H9 (cell line): ENCODE measurements around the gene NSUN2. TPM values are rescaled to one million over a fixed set of nuclear protein-coding genes. Genes with fewer than 3 reads are reported as not detected.

Experiments used
- DNase-seq: peaks from one replicate; pipeline ENCODE4 v3.0.0-alpha.2; 2017
- H2AFZ ChIP-seq: one replicate; pipeline ENCODE4 v1.6.1; 2013; ENCODE audit warnings: mild to moderate bottlenecking, low read length, control low read depth, moderate library complexity
- H2AK5ac ChIP-seq: 2 replicates; pipeline ENCODE4 v1.6.1; 2013; ENCODE audit warnings: low read length, control low read depth, mixed read lengths; ENCODE audit not compliant: insufficient read length
- H2BK120ac ChIP-seq: one replicate; pipeline ENCODE4 v1.6.1; 2013; ENCODE audit warnings: low read depth, mild to moderate bottlenecking, low read length, control low read depth, inconsistent platforms; ENCODE audit not compliant: poor library complexity, severe bottlenecking
- H2BK12ac ChIP-seq: 2 replicates; pipeline ENCODE4 v1.6.1; 2013; ENCODE audit warnings: low read length, control low read depth, mixed read lengths, low read depth; ENCODE audit not compliant: insufficient read length
- H2BK15ac ChIP-seq: 2 replicates; pipeline ENCODE4 v1.6.1; 2013; ENCODE audit warnings: low read depth, low read length, control low read depth
- H2BK20ac ChIP-seq: one replicate; pipeline ENCODE4 v1.6.1; 2013; ENCODE audit warnings: low read depth, mild to moderate bottlenecking, low read length, control low read depth, inconsistent platforms; ENCODE audit not compliant: poor library complexity, severe bottlenecking
- H2BK5ac ChIP-seq: 2 replicates; pipeline ENCODE4 v1.6.1; 2013; ENCODE audit warnings: low read length, control low read depth, mixed read lengths; ENCODE audit not compliant: insufficient read length
- H3K14ac ChIP-seq: 2 replicates; pipeline ENCODE4 v1.6.1; 2013; ENCODE audit warnings: low read length, control low read depth; ENCODE audit not compliant: insufficient read depth
- H3K18ac ChIP-seq: 2 replicates; pipeline ENCODE4 v1.6.1; 2013; ENCODE audit warnings: low read depth, mild to moderate bottlenecking, mixed read lengths, low read length, control low read depth; ENCODE audit not compliant: insufficient read length
- H3K23ac ChIP-seq: 2 replicates; pipeline ENCODE4 v1.6.1; 2013; ENCODE audit warnings: low read length, control low read depth, mixed read lengths, low read depth; ENCODE audit not compliant: insufficient read length
- H3K23me2 ChIP-seq: 2 replicates; pipeline ENCODE4 v1.6.1; 2013; ENCODE audit warnings: low read depth, mild to moderate bottlenecking, mixed read lengths, low read length, control low read depth; ENCODE audit not compliant: insufficient read length, poor library complexity, severe bottlenecking
- H3K27ac ChIP-seq: 2 replicates; pipeline ENCODE4 v1.5.1; 2013; ENCODE audit warnings: low read length, control low read depth, mixed read lengths, low read depth; ENCODE audit not compliant: insufficient read length
- H3K27me3 ChIP-seq: 2 replicates; pipeline ENCODE4 v1.6.1; 2013; ENCODE audit warnings: low read length, control low read depth, inconsistent platforms; ENCODE audit not compliant: insufficient read depth
- H3K4ac ChIP-seq: 2 replicates; pipeline ENCODE4 v1.6.1; 2013; ENCODE audit warnings: low read depth, mild to moderate bottlenecking, control low read depth, inconsistent platforms, low read length, moderate library complexity
- H3K4me1 ChIP-seq: 2 replicates; pipeline ENCODE4 v1.6.1; 2013; ENCODE audit warnings: low read length, control low read depth, inconsistent platforms; ENCODE audit not compliant: insufficient read depth
- H3K4me2 ChIP-seq: 2 replicates; pipeline ENCODE4 v1.6.1; 2013; ENCODE audit warnings: low read length, control low read depth, mixed read lengths; ENCODE audit not compliant: insufficient read length, insufficient read depth
- H3K56ac ChIP-seq: 2 replicates; pipeline ENCODE4 v1.6.1; 2013; ENCODE audit warnings: low read depth, mild to moderate bottlenecking, mixed read lengths, low read length, control low read depth; ENCODE audit not compliant: insufficient read length
- H3K79me1 ChIP-seq: 2 replicates; pipeline ENCODE4 v1.6.1; 2013; ENCODE audit warnings: low read depth, mild to moderate bottlenecking, moderate library complexity, low read length, control low read depth, inconsistent platforms; ENCODE audit not compliant: insufficient read depth, poor library complexity, severe bottlenecking
- H3K79me2 ChIP-seq: 2 replicates; pipeline ENCODE4 v1.6.1; 2013; ENCODE audit warnings: low read length, control low read depth, inconsistent platforms; ENCODE audit not compliant: insufficient read depth
- H3K9ac ChIP-seq: 2 replicates; pipeline ENCODE4 v1.6.1; 2013; ENCODE audit warnings: low read length, control low read depth, mixed read lengths; ENCODE audit not compliant: insufficient read length; ENCODE audit errors: extremely low read depth
- H3K9me3 ChIP-seq: one replicate; pipeline ENCODE4 v1.6.1; 2013; ENCODE audit warnings: low read depth, low read length, inconsistent platforms; ENCODE audit not compliant: control insufficient read depth
- H3T11ph ChIP-seq: one replicate; pipeline ENCODE4 v1.6.1; 2013; ENCODE audit warnings: mild to moderate bottlenecking, low read length, control low read depth, inconsistent platforms
- H4K20me1 ChIP-seq: one replicate; pipeline ENCODE4 v1.6.1; 2013; ENCODE audit not compliant: control insufficient read depth, insufficient read length, insufficient read depth
- H4K5ac ChIP-seq: 2 replicates; pipeline ENCODE4 v1.6.1; 2013; ENCODE audit warnings: low read depth, mild to moderate bottlenecking, mixed read lengths, low read length, control low read depth; ENCODE audit not compliant: insufficient read length
- H4K8ac ChIP-seq: replicated peaks from 2 replicates; pipeline ENCODE4 v1.6.1; 2013; ENCODE audit warnings: low read length, control low read depth, mixed read lengths, low read depth; ENCODE audit not compliant: insufficient read length
- H4K91ac ChIP-seq: 2 replicates; pipeline ENCODE4 v1.6.1; 2013; ENCODE audit warnings: low read depth, mild to moderate bottlenecking, moderate library complexity, mixed read lengths, low read length, control low read depth; ENCODE audit not compliant: insufficient read length
- H3K27ac Mint-ChIP-seq, 3 experiments: 2 replicates in 2 of 3; 3 replicates in 1 of 3; pipeline ENCODE4 v1.8.0; 2020 to 2021; ENCODE audit warnings: mixed read lengths in 3 of 3, mild to moderate bottlenecking in 1 of 3, moderate library complexity in 1 of 3
- H3K27me3 Mint-ChIP-seq: 2 replicates; pipeline ENCODE4 v1.8.0; 2021; ENCODE audit warnings: low read depth, mild to moderate bottlenecking, moderate library complexity, mixed read lengths
- H3K36me3 Mint-ChIP-seq, 3 experiments: 2 replicates in 2 of 3; 3 replicates in 1 of 3; pipeline ENCODE4 v1.8.0; 2020 to 2021; ENCODE audit warnings: low read depth in 3 of 3, mixed read lengths in 3 of 3; ENCODE audit not compliant: insufficient read depth in 1 of 3
- H3K4me1 Mint-ChIP-seq, 2 experiments: 2 replicates each; pipeline ENCODE4 v1.8.0; 2020; ENCODE audit warnings: mixed read lengths in 2 of 2
- H3K4me3 Mint-ChIP-seq, 2 experiments: 2 replicates in 1 of 2; 3 replicates in 1 of 2; pipeline ENCODE4 v1.8.0; 2020 to 2021; ENCODE audit warnings: mild to moderate bottlenecking in 2 of 2, mixed read lengths in 2 of 2, moderate library complexity in 1 of 2
- H3K9me3 Mint-ChIP-seq, 2 experiments: 2 replicates in 1 of 2; 3 replicates in 1 of 2; pipeline ENCODE4 v1.8.0; 2020; ENCODE audit warnings: mild to moderate bottlenecking in 2 of 2, mixed read lengths in 2 of 2, moderate library complexity in 1 of 2
- WGBS: extraction: QIAGEN DNeasy Blood & Tissue Kit; methylation state at CpG from one replicate; pipeline ENCODE4 v1.1.7; 2013; ENCODE audit warnings: missing lambda C conversion rate, low lambda C conversion rate, mixed read lengths; ENCODE audit not compliant: insufficient read length; ENCODE audit errors: extremely low coverage; 5-methylcytosine and 5-hydroxymethylcytosine counted together
- total RNA-seq: library from RNA; stranded (reverse); gene quantifications from 2 replicates; pipeline ENCODE4 v1.2.1, GENCODE V29; 2021
- TF ChIP-seq, protein P1 (sequence below): fragments of 200-600 bp; sonication (generic); conservative IDR thresholded peaks from 3 replicates; pipeline ENCODE4 v1.8.0; 2021; ENCODE audit warnings: antibody characterized with exemption, mild to moderate bottlenecking

NSUN2 gene
- total RNA-seq, 1 experiment from 2014 or later = 115 TPM

DNA sequence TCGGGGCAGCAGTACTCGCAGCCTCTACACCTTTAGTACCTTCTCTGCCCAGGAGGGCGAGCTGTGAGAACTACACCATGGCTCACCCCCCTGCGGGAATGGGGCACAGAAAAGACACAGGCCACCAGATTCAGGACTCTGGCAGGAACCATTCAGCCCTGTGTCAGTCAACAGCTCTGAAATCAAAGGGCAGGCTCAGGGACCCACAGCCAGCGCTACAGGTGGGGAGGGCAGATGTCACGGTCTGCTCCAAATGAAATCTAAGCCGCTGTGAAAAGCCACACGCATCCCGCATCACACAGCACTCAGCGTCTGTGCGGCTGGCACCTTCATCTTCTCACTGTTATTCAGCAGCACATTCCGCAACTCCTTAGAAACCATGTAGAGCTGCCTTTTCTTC lies 27.9 kb downstream of the NSUN2 start:
- H3K4ac ChIP-seq = no peak overlapping the region
- H3K23me2 ChIP-seq = no peaks in the 10 kb centered on the region
- Mint-ChIP-seq H3K27ac (no peak overlapping the region), H3K36me3 (peaks cover 71 to 99% (median 93%) of the 10 kb centered on the region in 3 experiments; a peak in 6 of 7 replicates), H3K4me1 (no peaks in the 10 kb centered on the region), H3K27me3 (no peaks in the 10 kb centered on the region), H3K4me3 (no peak overlapping the region), H3K9me3 (no peaks in the 10 kb centered on the region)
- H3K14ac ChIP-seq = no peak overlapping the region
- no peaks in the 10 kb centered on the region for H3K9me3 ChIP-seq
- DNase-seq = no peak
- no peak overlapping the region for H3K9ac ChIP-seq
- H2BK120ac ChIP-seq = no peak overlapping the region
- no peak overlapping the region for H3T11ph ChIP-seq
- H2BK5ac ChIP-seq = no peak overlapping the region
- no peak overlapping the region for H3K23ac ChIP-seq
- H3K4me2 ChIP-seq = no peak overlapping the region
- no peak overlapping the region for H2AFZ ChIP-seq
- H3K18ac ChIP-seq = no peak overlapping the region
- H4K8ac ChIP-seq = no peak overlapping the region
- TF ChIP-seq, protein P1, sequence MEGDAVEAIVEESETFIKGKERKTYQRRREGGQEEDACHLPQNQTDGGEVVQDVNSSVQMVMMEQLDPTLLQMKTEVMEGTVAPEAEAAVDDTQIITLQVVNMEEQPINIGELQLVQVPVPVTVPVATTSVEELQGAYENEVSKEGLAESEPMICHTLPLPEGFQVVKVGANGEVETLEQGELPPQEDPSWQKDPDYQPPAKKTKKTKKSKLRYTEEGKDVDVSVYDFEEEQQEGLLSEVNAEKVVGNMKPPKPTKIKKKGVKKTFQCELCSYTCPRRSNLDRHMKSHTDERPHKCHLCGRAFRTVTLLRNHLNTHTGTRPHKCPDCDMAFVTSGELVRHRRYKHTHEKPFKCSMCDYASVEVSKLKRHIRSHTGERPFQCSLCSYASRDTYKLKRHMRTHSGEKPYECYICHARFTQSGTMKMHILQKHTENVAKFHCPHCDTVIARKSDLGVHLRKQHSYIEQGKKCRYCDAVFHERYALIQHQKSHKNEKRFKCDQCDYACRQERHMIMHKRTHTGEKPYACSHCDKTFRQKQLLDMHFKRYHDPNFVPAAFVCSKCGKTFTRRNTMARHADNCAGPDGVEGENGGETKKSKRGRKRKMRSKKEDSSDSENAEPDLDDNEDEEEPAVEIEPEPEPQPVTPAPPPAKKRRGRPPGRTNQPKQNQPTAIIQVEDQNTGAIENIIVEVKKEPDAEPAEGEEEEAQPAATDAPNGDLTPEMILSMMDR = no peak
- no peak overlapping the region for H4K91ac ChIP-seq
- H3K79me1 ChIP-seq = peaks cover 3% of the 10 kb centered on the region
- no peaks in the 10 kb centered on the region for H3K4me1 ChIP-seq
- no peak overlapping the region for H2BK15ac ChIP-seq
- no CpG with 5 or more reads among the region's 12 CpGs for WGBS
- no peaks in the 10 kb centered on the region for H3K27me3 ChIP-seq
- no peak overlapping the region for H4K5ac ChIP-seq
- H3K27ac ChIP-seq = no peak overlapping the region
- no peak overlapping the region for H2AK5ac ChIP-seq
- no peak overlapping the region for H2BK12ac ChIP-seq
- H2BK20ac ChIP-seq = no peak overlapping the region
- H4K20me1 ChIP-seq = no peaks in the 10 kb centered on the region
- no peaks in the 10 kb centered on the region for H3K79me2 ChIP-seq
- H3K56ac ChIP-seq = no peak overlapping the region
